GM19023 (cell line): Measurements from ENCODE around the gene RFFL.
"Not testable (repeated sequence)": the region's sequence is repeated elsewhere in the genome, so short reads cannot be mapped to it uniquely, and the experiment has no call there.

Experiments used
- ATAC-seq: cut with Tn5 transposase; IDR thresholded peaks from one replicate; pipeline ENCODE4 v1.9.1; 2021; ENCODE audit warnings: mild to moderate bottlenecking, moderate library complexity; ENCODE audit not compliant: unreplicated experiment

The RFFL gene

DNA sequence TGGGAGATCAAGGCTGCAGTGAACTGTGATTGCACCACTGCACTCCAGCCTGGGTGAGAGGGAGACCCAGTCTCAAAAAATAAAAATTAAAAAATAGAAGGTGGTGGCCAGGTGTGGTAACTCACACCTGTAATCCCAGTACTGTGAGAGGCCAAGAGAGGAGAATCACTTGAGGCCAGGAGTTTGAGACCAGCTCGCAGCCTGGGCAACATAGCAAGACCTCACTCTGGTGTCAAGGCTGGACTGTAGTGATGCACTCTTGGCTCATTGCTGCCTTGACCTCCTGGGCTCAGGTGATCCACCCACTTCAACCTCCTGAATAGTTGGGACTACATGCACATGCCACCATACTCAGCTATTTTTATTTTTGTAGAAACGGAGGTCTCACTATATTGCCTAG is 13.3 kb downstream of the RFFL start:
- ATAC-seq: no peak

DNA sequence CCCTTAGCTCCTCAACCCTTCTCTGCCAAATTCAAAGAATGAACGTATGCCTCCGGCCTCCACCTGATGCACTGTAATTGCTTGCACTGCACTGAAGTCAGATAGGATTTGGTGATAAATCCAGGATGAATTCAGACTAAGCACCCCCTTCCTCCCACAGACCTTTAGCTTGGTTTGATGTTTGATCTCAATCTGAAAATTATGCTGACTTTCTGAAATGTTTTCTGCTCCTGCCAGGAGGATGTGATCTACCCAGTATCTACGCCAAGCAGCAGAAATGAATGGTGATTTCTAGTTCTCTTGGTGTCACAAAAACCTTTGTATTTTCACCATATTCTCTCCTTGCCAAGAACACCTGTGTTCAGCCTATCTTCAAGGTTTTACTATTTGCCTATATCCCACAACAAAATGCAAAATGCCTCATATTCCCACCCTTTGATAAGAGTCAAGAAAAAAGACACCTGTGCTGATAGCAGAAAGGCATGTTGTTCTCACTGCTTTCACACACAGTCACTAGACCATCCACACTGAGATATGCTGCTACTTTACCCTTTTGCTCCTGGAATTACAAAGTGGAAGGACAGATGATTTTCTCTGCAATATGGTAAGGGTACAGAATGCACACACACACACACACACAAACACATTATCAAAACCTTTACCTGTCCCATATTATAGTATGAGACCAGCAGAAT is 14.7 kb downstream of the RFFL start:
- no peak for ATAC-seq

DNA sequence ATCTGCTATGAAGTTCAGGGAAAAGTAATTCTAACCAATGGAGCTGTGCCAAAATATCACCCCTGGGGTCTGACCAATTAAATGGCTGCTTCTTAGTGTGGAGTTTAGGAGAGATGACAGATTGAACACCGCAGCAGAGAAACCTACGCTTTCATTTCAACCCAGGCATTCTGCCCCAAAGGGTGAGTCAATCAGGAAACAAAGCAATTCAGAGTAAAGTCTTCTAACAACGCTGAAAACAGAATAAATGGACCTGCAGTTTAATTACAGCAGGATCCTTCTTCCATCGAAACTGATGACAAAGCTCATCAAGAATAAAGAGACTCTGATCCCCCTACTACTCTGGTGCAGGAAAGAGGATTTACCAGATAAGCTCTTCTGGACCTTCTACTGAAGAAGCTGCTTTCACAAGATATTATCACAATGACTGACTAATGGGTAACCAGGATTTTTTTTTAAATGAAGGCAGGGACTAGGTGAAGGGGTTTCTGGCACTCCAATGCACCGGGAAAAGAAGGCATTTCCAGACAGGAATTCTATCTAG is 16.7 kb downstream of the RFFL start:
- ATAC-seq: peak; percentile 56

DNA sequence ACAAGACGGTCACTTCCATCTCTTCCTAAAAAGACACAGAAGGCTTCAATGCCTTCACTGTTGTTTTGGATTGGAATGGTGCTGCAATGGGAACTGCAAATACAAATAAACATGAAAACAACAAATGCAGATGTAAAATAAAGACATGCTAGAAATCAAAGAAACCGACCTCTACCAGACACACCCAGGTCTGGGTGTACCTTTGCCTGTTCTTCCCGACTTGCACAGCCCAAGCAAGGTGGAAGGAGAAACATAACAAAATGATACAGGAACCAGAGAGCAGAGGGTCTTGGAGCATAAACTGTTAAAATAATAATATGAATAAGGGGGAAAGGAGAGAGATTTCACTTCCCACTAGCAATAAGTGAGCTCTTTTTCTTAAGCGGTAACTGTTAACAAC is 17.3 kb downstream of the RFFL start:
- no peak for ATAC-seq

DNA sequence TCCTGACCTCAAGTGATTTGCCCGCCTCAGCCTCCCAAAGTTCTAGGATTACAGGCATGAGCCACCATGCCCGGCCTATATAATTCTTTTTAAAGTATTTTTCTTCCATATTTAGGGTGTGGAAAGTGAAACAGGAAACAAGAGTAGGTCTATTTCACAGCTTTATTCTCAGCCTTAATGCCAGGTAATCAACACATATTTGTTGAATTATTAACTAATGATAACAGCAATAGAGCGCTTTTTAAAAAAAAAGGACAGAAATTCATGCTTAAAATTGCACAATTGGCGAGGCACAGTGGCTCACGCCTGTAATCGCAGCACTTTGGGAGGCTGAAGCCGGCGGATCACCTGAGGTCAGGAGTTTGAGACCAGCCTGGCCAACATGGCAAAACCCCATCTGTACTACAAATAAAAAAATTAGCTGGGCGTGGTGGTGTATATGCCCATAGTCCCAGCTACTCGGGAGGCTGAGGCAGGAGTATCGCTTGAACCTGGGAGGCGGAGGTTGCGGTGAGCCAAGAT is 18.0 kb downstream of the RFFL start:
- not testable (repeated sequence) for ATAC-seq

DNA sequence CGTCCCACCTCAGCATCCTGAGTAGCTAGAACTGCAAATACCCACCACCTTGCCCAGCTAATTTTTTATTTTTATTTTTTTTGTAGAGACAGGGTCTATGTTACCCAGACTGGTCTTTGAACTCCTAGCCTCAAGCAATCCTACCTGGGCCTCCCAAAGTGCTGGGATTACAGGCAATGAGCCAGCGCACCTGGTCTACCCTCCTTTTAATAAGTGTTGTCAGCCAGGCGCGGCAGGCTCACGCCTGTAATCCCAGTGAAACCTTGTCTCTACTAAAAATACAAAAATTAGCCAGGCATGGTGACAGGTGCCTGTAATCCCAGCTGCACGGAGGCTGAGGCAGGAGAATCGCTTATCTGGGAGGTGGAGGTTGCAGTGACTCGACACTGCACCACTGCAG is 19.3 kb downstream of the RFFL start:
- ATAC-seq: no peak

DNA sequence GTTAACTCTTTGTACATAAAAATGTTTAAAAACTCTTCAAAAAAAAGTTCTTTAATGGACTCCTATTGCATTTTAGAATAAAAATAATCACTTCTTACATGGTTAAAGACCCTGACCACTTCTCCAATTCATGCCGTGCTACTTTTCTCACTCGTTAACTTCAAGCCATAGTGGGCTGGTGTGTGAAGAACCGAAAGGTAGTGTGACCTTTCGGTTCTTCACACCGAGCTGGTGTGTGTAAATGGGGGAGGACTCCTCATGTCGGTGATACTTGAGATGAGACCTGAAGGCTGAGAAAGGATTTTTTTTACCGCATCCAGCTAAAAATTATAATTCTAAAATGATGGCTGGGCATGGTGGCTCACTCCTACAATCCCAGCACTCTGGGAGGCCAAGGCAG is 22.1 kb downstream of the RFFL start:
- ATAC-seq: no peak

DNA sequence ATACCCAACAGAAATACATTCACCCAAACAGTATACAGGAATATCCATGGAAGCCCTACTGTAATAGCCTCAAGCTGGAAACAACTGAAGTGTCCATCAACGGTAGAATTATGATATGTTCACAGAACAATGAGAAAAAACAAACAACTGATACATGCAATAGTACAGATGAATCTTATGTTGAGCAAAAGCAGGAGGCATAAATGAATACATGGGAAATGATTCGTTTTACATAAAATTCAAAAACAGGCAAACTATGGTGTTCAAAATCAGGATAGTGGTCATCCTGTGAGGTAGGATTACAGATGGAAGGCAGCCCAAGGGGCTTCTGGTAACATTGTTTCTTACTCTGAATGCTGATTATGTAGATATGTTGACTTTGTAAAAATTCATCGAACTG is 25.1 kb downstream of the RFFL start:
- no peak for ATAC-seq

DNA sequence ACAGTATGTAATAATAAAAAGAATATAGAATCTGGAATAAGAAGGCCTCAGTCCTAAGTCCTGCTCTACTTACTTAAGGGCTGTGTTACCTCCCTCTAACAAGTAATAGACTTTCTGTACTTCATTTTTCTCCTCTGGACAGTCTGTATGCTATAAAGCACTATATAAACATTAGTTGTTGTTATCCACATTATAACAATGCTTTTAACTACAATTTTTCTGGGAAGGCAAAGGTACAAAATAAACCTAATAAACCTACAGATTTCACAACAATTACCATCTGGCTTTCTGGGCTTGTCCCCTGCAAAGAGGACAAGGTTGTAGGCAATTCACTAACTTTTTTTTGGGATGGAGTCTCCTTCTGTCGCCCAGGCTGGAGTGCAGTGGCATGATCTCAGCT is 32.7 kb downstream of the RFFL start:
- no peak for ATAC-seq

DNA sequence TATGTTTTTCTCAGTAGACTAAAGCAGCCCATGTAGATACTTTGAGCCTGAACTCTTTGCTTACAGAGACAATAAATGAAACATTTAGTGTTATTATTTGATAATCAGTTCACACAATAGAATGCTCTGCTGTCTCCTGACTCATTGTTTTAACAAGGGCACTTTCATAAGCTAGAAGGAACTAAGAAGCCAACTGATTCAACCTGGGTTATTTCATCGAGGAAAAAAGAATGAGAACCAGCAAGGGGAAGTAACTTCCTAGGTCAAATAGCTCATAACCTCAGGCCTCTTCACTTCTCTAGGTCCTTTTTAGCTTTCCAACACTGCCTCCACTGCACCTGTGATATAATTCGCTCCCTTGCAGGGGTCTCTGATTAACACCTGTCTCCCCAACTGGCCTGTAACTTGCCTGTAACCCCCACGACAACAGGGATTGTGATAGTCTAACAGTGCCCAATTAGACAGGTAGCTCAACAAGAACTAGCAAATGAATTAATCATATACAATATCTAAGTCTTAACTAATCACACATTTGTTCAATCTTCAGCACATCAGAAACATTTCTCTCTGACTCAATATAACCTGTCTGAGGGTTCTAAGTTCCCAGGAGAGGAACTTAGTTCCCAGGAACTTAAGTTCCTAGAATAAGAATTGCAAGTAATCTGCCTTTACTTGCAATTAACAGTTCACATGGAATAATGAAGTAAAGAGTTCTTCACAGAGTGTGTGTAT is 34.8 kb downstream of the RFFL start:
- ATAC-seq: no peak

DNA sequence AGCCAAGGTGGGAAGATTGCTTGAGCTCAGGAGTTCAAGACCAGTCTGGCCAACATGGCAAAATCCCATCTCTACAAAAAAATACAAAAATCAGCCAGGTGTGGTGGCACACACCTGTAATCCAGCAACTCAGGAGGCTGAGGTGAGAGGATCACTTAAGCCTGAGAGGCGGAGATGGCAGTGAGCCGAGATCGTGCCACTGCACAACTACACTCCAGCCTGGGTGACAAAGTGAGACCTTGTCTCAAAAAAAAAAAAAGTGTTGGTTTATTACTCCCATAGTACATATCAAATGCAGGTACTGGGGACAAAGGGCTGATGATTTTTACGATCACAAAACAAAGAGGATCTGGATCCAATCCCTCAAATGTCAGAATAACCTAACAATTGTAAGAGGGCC is 35.4 kb downstream of the RFFL start:
- ATAC-seq: not testable (repeated sequence)

DNA sequence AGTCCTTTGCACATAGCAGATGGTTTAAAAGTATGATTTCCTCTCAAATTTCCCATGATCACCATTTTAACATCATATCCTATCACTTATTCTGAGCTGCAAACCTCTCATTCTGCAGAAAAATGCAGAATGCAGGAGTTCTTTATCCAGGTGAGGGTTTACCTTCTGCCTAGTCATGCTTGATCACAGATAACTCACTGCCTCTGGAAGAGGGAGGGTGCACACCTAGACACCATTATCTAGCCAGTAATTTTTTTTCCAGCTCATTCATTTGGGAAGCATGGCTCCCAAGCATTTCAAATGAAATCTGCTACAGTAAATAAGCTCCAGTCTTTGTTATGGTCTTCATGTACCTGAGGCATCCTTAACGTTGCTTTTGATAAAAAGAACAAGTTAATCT is 38.0 kb downstream of the RFFL start:
- ATAC-seq: no peak

DNA sequence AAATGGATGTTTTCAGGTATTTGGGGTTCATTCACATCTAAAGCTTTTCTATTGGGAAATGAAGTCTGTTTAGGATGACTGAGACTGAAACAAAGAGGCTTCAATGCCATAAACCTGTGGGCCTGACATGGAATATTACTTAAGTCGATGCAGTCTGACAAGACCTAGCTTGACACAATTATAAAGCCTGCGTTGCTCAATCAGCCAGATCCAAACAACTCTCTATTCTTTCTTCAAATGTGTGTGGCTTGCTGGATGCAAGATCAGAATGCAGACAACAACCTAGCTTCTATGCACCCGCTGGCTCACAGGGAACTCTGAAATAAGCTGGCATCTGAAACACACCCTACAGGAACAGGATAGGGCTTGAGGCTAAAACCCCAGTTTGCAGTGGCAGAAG is 40.0 kb downstream of the RFFL start:
- ATAC-seq: no peak

DNA sequence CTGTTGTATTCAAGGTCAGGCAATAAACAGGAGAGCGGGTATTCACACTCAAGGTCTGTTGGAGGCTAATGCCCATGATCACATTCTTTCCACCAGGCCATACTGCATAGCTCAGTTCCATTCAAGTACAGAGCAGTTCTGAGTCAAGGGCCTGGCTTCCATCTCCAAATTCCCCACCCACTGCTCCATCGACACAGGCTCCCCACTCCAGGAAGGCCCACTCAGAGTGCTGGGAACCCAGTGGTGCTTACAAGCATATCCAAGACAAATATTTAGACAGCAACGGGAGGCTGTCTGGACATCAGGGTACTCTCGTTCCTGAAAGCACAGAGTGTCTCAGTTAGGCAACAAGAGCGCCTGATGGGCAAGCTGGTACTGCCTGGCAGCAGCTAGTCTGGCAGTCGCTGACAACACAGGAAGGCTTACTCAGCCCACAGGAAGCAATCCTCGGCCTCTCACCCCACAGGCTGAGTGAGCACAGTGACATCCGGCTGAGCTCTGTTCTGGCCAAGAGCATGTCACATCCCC is 40.9 kb downstream of the RFFL start:
- no peak for ATAC-seq

DNA sequence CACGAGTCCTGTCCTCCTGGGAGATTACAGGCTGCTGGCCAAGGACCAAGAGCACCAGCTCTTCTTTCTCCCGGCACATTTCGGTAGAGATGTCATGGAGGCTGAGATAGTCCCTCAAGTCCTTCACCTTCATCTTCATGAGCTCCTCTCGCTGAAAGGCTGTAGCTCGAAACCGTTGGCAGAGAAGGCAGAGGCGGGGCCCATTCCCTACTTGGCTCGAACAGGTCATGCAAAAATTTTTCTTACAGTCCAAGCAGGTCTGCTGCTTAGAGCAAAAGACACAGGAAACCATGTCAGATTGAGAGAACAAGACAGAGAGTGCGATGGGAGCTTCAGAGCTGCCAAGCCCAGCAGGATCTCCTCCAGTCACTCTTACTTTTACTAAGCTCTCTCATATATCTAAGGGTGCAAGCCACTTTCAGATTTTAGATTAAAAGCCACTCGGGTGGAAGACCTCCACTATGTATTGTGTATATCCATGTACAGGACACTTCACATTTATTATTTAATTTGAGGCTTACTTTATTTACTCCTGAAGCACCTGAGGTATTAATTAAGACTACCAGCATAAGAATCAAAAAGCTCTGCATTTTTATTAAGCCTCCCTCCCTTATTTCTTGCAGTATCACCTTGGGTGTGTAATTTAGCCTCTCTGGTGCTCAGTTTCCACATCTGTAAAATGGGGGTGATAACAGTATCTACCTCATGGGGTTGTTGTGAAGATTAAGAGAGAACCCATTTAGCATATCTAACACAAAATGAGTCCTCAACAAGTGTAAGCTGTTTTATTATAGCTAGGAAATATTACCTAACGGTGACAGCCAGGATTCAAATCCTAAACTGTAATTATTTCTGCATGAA is 41.8 kb downstream of the RFFL start:
- no peak for ATAC-seq

DNA sequence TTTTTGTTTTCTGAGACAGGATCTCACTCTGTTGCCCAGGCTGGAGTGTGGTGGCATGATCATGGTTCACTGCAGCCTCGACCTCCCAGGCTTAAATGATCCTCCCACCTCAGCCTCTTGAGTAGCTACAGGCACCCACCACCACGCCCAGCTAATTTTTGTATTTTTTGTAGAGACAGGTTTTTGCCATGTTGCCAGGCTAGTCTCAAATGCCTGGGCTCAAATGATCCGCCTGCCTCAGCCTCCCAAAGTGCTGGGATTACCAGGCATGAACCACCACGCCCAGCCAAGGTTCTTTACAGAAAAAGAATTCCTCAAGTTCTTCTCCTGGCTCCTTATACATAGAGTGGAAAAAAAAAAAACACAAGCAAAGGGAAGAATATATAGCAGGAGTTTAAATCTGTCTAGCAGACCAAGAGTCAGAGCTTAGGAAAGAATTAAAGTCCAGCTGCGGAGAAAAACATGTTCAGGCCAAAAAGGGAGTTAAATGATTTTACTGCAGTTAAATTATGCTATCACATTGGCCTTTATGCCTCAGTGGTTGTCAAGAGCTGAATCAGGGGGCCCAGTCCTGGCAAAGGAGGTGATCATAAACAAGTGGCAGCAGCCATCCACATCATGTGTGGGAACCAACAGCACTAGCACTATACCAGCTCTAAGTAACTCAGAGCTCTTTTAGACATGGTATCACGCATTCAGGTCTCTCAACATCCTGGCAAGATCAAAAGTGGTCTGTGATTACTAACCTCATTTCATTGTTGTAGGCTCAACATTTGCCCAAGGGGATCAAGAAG is 43.9 kb downstream of the RFFL start:
- no peak for ATAC-seq

DNA sequence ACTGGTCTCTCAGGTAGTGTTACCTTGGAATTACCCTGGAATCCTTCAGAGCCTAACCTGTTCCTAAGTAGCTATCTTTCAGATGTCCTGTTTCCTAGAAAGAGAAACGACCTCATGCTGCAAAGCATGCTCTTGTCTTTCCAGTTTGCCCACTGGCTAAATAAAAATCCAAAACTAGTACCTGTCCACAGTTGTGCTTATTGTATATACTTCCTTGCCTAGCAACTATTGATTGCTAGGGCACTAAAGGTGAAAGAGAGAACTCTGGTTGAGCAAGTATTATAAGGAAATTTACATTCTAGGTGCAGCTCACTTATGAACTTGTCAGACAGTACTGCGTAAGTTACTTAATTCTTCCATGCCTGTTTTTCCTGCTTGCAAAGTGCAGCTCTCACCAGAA is 44.7 kb downstream of the RFFL start:
- no peak for ATAC-seq

DNA sequence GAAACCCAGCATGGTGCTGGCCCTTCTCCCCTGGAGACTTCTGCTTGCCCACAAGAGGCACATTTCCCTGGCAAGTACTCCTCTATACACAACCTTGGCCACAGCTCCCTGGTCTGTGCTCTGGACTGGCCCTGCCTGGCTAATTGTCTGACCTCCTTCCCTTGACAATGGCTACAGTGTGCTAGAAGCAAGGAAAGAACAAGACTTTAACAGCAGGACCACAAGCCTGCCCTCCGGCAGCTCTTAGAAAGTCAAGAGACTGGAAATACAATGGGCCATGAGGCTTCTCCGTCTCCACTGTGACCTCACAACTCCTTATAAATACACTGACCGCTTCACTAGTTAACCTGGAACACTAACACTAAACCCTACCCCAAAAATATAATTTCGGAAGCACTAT is 46.5 kb downstream of the RFFL start:
- ATAC-seq: no peak

DNA sequence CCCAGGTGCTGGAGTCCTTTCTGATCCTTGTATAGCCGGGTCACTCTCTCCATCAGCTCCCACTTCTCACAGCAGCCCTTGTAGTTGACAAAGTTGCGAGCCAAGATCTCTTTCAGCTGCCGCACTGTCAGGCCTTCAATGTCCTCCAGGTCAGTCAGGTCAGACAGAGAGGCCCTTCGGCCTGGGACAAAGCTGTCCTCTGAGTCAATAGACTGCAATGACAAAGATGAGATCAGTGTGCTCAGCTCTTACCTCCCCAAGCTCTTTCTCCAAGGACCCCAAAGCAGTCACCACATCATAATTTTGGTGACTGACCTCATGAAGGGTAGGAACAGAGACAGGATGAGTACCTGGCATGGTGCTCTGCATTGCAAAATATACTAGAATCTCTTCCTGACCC is 47.1 kb downstream of the RFFL start:
- ATAC-seq: no peak

DNA sequence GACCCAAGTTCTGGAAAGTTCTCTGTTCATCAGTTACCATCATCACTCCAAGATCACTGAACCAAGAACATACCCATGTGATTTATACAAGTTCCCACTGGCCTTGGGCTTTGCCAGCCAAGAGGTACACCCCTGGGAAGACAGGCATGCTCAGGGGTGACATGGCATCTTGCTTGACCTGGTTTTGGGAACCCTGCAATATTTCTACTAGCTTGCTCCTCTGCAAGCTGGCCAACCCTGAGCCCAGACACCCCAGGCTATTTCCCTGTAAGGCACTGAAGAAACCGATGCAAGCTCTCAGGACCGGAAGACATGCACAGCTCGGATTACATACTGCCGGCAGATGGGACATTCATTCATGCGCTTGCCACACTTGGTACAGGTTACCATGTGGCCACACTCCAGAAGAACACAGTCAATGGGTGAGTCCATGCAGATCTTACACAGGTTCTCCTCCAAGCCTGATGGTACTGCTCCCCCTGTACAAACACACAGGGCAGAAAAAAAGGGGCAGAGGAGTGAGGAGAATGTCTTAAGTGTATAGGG is 51.8 kb downstream of the RFFL start:
- ATAC-seq: no peak
